Measurements from ENCODE around the gene GADD45GIP1.
"Not testable (repeated sequence)": the region's sequence is repeated elsewhere in the genome, so short reads cannot be mapped to it uniquely, and the experiment has no call there.

The GADD45GIP1 gene

GRCh38 chr19:12955575-12955974 lies 1.4 kb downstream of the GADD45GIP1 start:
- not testable (repeated sequence) for DNase-seq

- no peak for DNase-seq
Observed at GRCh38 chr19:12954612-12954962, 2.4 kb downstream of the GADD45GIP1 start.

- DNase-seq = no peak
Observed at GRCh38 chr19:12953799-12954611, 3.0 kb downstream of the GADD45GIP1 start.

DNA sequence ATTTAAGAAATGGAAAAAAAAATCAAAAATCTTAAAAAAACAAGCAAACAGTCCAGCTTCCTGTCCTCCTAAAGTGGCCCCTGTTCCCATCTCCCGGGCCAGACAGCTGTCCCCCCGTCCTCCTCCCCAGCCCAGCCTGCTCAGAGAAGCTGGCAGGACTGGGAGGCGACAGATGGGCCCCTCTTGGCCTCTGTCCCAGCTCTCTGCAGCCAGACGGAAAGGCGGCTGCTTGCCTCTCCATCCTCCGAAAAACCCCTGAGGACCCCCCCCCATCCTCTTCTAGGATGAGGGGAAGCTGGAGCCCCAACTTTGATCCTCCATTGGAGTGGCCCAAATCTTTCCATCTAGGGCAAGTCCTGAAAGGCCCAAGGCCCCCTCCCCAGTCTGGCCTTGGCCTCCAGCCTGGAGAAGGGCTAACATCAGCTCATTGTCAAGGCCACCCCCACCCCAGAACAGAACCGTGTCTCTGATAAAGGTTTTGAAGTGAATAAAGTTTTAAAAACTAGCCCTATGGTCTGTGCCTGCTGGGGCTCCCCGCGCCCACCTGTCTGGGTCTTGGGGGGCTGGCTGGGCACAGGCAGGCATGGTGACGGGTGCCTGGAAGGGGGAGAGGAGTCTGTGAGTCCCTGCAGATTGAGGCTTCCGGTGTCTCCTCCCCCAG lies 3.8 kb downstream of the GADD45GIP1 start:
- DNase-seq = no peak

- no peak for DNase-seq
Observed at GRCh38 chr19:12952488-12953137, 4.4 kb downstream of the GADD45GIP1 start.

- not testable (repeated sequence) for DNase-seq
Observed at GRCh38 chr19:12952050-12952449, 5.0 kb downstream of the GADD45GIP1 start.

GRCh38 chr19:12949363-12950283 lies 7.4 kb downstream of the GADD45GIP1 start:
- no peak for DNase-seq

DNA sequence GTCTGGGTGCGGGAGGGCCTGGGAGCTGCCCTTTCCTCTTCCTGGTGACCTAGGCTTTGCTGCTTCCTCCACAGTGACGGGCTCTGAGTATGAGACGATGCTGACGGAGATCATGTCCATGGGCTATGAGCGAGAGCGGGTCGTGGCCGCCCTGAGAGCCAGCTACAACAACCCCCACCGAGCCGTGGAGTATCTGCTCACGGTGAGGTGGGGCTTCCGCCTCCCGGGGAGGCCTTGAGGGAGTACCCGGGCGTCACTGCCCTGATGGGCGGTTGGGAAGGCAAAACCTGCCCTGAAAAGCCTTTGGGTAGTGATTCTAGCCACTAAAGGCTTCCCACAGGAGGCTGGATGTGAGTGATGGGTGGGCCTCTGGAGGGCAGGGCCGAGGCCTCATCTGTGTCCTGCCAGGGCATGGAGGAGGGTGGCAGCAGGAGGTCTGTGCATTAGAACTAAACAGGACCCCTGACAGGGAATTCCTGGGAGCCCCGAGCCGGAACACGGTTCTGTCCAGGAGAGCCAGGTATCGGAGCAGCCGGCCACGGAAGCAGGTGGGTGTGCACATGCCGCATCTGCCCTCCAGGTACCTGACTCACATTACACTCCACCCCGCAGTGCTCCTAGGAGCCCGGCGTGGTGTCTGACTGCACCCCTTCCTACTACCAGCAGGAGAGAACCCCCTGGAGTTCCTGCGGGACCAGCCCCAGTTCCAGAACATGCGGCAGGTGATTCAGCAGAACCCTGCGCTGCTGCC lies 8.2 kb downstream of the GADD45GIP1 start:
- DNase-seq = no peak

DNA sequence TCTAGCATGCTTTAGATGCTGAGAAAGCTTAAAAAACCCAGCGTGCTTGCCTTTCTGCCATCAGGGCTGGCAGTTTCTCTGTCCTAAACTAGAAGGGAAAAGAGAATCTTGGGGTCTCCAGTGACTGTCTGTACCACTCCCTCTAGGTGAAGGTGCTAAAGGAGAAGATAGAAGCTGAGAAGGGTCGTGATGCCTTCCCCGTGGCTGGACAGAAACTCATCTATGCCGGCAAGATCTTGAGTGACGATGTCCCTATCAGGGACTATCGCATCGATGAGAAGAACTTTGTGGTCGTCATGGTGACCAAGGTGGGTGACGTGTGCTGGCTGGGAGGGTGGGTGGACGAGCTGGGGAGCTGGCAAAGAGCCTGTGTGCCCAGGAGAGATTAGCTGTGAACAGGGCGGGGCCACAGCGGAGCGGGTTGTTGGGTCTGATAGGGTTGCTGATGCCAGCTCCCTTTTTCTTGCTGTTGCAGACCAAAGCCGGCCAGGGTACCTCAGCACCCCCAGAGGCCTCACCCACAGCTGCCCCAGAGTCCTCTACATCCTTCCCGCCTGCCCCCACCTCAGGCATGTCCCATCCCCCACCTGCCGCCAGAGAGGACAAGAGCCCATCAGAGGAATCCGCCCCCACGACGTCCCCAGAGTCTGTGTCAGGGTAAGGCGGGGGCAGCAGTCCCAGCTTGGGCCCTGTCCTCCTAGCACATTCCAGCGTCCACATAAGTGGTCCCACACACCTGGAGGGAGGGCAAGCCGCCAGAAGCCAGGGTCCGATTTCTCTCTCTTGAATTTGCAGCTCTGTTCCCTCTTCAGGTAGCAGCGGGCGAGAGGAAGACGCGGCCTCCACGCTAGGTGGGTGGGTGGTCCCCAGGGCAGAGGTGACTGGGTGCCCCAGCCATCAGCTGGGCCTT lies 9.1 kb downstream of the GADD45GIP1 start:
- DNase-seq = no peak

DNA sequence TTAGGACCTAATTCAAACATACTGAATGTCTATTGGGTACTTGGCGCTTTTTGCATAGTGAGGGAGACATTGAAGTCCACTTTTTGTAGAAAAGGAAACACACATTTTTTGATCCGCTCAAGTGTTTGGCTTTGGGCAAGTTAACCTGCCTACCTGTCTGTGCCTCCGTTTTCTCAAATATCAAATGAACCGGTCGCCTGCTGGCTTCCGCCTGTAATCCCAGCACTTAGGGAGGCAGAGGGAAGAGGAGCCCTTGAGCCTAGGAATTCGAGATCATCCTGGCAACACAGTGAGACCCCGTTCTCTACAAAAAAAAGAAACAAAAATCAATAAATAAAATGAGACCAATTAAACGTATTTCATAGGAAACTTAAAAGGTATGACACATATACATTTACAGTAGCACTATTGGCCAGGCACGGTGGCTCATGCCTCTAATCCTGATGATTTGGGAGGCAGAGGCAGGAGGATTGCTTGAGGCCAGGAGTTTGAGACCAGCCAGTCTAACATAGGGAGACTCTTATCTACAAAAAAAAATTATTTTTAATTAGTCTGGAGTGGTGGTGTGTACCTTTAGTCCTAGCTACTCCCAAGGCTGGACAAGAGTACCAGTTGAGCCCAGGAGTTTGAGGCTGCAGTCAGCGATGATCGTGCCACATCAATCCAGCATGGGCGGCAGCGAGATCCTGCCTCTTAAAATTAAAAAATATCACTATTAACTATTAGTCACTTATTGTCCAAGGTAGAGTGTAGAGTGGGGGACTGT lies 10.1 kb downstream of the GADD45GIP1 start:
- DNase-seq = no peak

- no peak for DNase-seq
Observed at GRCh38 chr19:12946092-12946721, 10.8 kb downstream of the GADD45GIP1 start.

DNA sequence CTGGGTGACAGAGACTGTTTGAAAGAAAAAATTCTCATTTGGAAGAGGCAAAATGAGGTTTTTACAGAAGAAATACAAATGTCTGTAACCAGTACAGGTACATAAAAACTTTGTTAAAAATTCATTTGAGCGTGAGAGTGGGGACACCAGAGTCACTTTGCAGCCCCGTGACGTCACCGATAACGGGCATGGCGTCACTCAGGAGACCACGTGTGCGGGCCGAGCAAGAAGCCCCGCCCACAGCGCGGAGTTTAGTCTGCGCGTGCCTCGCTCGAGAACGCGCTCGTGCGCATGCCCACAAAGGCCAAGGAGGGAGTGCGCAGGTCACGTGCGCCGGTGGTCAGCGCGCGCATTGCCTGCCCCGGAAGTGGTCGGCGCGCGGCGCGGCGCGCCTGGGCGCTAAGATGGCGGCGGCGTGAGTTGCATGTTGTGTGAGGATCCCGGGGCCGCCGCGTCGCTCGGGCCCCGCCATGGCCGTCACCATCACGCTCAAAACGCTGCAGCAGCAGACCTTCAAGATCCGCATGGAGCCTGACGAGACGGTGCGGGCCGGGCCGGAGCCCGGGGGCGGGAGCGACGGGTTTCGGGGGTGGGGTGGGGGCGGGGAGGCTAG lies 11.4 kb downstream of the GADD45GIP1 start, which contains the start of gene RAD23A:
Gene RAD23A (plus strand): TSS at position 384 of the 613 bp plus-strand sequence. CDS start 87 bp downstream, at position 471.
- peak; percentile 89 for DNase-seq

- no peak for DNase-seq
Observed at GRCh38 chr19:12944104-12944674, 12.8 kb downstream of the GADD45GIP1 start.

DNA sequence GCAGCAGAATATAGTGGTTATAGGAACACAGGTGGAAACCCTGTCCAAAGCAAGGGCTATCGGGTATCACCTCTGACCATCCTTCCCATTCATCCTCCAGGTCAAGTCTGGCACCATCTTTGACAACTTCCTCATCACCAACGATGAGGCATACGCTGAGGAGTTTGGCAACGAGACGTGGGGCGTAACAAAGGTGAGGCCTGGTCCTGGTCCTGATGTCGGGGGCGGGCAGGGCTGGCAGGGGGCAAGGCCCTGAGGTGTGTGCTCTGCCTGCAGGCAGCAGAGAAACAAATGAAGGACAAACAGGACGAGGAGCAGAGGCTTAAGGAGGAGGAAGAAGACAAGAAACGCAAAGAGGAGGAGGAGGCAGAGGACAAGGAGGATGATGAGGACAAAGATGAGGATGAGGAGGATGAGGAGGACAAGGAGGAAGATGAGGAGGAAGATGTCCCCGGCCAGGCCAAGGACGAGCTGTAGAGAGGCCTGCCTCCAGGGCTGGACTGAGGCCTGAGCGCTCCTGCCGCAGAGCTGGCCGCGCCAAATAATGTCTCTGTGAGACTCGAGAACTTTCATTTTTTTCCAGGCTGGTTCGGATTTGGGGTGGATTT lies 13.5 kb downstream of the GADD45GIP1 start:
- no peak for DNase-seq

- DNase-seq = no peak
Observed at GRCh38 chr19:12940897-12941296, 16.1 kb downstream of the GADD45GIP1 start.

DNA sequence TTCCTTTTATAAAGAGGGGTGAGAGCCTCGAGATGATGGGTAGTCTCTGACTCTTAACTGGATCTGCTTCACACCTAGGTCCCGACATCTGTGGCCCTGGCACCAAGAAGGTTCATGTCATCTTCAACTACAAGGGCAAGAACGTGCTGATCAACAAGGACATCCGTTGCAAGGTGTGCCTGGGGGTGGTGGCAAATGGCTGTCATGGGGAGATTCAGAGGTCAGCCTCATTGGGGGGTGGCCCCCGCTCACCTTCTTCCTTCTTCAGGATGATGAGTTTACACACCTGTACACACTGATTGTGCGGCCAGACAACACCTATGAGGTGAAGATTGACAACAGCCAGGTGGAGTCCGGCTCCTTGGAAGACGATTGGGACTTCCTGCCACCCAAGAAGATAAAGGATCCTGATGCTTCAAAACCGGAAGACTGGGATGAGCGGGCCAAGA lies 17.0 kb downstream of the GADD45GIP1 start:
- no peak for DNase-seq

GRCh38 chr19:12938779-12939601 lies 18.0 kb downstream of the GADD45GIP1 start:
- no peak for DNase-seq

All from midbrain (tissue), 1 donor.